ENCODE results near the gene PRR14.
A peak's percentile ranks its signal among the peaks of the same experiment; 100 is the strongest.

The PRR14 gene

DNA sequence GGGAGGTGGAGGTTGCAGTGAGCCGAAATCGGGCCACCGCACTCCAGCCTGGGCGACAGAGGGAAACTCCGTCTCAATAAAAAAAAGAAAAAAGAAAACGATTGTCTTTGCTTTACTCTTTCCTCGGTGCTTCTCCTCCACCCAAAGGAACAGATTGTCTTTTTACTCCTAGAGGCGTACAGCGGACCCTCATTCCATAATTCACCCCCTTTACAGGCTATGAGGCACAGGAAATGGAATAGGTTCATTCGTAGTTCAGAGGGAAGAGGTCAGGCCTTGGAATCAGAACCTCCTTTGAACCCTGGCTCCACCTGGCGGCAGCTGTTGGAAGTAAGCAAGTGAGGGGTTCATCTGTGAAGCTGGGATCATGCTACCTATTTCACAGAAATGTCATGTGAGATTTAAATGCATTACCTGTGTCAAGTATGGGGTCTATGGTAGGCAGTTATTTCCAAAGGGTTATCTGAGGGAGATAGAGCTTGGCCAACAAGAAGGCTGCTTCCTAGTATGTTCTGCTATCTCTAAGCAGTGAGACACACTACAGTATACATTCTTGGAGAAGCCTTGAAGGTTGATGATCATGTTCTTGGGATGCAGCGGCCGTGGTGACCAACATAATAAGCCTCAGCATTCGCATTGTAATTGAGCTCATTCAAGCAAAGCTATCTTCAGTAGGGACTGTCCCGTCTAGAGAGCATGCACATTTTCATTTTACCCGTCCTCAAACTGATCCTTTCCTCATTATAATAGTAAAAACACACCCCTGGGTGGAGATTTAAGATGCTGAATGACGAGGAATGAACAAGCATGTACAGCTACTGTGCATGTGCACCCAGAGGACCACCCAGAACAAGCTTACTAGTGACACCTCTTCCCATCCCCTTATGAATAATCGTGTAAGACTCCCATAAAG, 21.9 kb upstream of the PRR14 start (continued):
- TF ChIP-seq ZNF518A (tag by site-specific recombination; conservative IDR thresholded peaks at IDR 0.05; ENCODE audit: low read depth) = peak; percentile 93
- TF ChIP-seq, protein P1, sequence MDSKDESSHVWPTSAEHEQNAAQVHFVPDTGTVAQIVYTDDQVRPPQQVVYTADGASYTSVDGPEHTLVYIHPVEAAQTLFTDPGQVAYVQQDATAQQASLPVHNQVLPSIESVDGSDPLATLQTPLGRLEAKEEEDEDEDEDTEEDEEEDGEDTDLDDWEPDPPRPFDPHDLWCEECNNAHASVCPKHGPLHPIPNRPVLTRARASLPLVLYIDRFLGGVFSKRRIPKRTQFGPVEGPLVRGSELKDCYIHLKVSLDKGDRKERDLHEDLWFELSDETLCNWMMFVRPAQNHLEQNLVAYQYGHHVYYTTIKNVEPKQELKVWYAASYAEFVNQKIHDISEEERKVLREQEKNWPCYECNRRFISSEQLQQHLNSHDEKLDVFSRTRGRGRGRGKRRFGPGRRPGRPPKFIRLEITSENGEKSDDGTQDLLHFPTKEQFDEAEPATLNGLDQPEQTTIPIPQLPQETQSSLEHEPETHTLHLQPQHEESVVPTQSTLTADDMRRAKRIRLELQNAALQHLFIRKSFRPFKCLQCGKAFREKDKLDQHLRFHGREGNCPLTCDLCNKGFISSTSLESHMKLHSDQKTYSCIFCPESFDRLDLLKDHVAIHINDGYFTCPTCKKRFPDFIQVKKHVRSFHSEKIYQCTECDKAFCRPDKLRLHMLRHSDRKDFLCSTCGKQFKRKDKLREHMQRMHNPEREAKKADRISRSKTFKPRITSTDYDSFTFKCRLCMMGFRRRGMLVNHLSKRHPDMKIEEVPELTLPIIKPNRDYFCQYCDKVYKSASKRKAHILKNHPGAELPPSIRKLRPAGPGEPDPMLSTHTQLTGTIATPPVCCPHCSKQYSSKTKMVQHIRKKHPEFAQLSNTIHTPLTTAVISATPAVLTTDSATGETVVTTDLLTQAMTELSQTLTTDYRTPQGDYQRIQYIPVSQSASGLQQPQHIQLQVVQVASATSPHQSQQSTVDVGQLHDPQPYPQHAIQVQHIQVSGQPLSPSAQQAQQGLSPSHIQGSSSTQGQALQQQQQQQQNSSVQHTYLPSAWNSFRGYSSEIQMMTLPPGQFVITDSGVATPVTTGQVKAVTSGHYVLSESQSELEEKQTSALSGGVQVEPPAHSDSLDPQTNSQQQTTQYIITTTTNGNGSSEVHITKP (tag by site-specific recombination; IDR thresholded peaks at IDR 0.05) = peak; percentile 76
- no peak for TF ChIP-seq ZNF350 (tag by site-specific recombination; IDR thresholded peaks at IDR 0.05)
- TF ChIP-seq, protein P2, sequence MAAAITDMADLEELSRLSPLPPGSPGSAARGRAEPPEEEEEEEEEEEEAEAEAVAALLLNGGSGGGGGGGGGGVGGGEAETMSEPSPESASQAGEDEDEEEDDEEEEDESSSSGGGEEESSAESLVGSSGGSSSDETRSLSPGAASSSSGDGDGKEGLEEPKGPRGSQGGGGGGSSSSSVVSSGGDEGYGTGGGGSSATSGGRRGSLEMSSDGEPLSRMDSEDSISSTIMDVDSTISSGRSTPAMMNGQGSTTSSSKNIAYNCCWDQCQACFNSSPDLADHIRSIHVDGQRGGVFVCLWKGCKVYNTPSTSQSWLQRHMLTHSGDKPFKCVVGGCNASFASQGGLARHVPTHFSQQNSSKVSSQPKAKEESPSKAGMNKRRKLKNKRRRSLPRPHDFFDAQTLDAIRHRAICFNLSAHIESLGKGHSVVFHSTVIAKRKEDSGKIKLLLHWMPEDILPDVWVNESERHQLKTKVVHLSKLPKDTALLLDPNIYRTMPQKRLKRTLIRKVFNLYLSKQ (tag by site-specific recombination; IDR thresholded peaks at IDR 0.05; ENCODE audit: borderline replicate concordance) = no peak
- no peak for TF ChIP-seq ZNF223 (tag by site-specific recombination; IDR thresholded peaks at IDR 0.05)
- TF ChIP-seq, protein P3, sequence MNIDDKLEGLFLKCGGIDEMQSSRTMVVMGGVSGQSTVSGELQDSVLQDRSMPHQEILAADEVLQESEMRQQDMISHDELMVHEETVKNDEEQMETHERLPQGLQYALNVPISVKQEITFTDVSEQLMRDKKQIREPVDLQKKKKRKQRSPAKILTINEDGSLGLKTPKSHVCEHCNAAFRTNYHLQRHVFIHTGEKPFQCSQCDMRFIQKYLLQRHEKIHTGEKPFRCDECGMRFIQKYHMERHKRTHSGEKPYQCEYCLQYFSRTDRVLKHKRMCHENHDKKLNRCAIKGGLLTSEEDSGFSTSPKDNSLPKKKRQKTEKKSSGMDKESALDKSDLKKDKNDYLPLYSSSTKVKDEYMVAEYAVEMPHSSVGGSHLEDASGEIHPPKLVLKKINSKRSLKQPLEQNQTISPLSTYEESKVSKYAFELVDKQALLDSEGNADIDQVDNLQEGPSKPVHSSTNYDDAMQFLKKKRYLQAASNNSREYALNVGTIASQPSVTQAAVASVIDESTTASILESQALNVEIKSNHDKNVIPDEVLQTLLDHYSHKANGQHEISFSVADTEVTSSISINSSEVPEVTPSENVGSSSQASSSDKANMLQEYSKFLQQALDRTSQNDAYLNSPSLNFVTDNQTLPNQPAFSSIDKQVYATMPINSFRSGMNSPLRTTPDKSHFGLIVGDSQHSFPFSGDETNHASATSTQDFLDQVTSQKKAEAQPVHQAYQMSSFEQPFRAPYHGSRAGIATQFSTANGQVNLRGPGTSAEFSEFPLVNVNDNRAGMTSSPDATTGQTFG (tag by site-specific recombination; IDR thresholded peaks at IDR 0.05; ENCODE audit: borderline replicate concordance) = no peak
- no peak for TF ChIP-seq ZNF169 (tag by site-specific recombination; IDR thresholded peaks at IDR 0.05)
- no peak for TF ChIP-seq ZNF529 (tag by site-specific recombination; IDR thresholded peaks at IDR 0.05; ENCODE audit: insufficient replicate concordance)
- no peak for TF ChIP-seq ZNF157 (tag by site-specific recombination; IDR thresholded peaks at IDR 0.05)
- TF ChIP-seq, protein P4, sequence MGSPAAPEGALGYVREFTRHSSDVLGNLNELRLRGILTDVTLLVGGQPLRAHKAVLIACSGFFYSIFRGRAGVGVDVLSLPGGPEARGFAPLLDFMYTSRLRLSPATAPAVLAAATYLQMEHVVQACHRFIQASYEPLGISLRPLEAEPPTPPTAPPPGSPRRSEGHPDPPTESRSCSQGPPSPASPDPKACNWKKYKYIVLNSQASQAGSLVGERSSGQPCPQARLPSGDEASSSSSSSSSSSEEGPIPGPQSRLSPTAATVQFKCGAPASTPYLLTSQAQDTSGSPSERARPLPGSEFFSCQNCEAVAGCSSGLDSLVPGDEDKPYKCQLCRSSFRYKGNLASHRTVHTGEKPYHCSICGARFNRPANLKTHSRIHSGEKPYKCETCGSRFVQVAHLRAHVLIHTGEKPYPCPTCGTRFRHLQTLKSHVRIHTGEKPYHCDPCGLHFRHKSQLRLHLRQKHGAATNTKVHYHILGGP (tag by site-specific recombination; IDR thresholded peaks at IDR 0.05) = no peak
- TF ChIP-seq ZNF510 (tag by site-specific recombination; IDR thresholded peaks at IDR 0.05; ENCODE audit: insufficient replicate concordance) = no peak
- no peak for TF ChIP-seq ZNF10 (tag by site-specific recombination; IDR thresholded peaks at IDR 0.05)
- TF ChIP-seq GLI2 (tag by site-specific recombination; IDR thresholded peaks at IDR 0.05; ENCODE audit: borderline replicate concordance, low read depth) = no peak
- no peak for TF ChIP-seq ZNF37A (tag by site-specific recombination; IDR thresholded peaks at IDR 0.05)
- TF ChIP-seq ZNF785 (tag by site-specific recombination; IDR thresholded peaks at IDR 0.05) = no peak
- TF ChIP-seq ZNF248 (tag by site-specific recombination; IDR thresholded peaks at IDR 0.05) = no peak
- no peak for TF ChIP-seq PBX3 (CRISPR knock-in tag; IDR thresholded peaks at IDR 0.05)
- no peak for TF ChIP-seq PRDM4 (tag by site-specific recombination; IDR thresholded peaks at IDR 0.05)
- no peak for TF ChIP-seq ZNF776 (tag by site-specific recombination; IDR thresholded peaks at IDR 0.05; ENCODE audit: borderline replicate concordance)
- TF ChIP-seq ZNF658 (tag by site-specific recombination; IDR thresholded peaks at IDR 0.05) = no peak
